ENCODE results near the gene RIPK4.
"Not testable (repeated sequence)": the region's sequence is repeated elsewhere in the genome, so short reads cannot be mapped to it uniquely, and the experiment has no call there.

Gene RIPK4

DNA sequence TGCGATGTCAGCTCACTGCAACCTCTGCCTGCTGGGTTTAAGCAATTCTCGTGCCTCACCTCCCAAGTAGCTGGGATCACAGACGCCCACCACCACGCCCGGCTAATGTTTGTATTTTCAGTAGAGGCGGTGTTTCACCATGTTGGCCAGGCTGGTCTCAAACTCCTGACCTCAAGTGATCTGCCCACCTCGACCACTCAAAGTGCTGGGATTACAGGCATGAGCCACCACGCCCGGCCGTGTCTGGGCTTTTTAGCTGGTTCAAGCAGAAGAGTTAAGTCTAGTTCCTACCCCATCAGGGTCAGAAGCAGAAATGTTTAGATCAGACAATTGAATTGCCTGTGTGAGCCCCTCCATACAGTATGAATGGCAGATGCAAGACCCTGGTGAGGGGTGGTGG, 27.7 kb upstream of the RIPK4 start:
- no peak for DNase-seq

DNA sequence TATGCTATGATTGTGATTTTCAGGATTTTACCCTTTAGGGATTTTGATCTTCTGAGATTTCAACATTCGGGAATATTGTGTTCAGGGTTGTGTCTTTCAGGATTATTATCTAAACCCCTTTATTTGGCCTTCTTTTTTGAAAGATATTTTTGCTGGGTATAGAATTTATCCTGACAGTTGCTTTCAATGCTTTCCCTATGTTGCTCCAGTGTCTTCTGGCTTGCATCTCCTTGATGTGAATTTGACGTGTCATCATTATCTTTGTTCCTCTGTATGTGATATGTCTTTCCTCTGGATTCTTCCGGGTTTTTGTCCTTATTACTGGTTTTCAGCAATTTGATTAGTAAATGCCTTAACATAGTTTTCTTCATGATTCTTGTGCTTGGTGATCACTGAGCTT, 25.9 kb upstream of the RIPK4 start:
- no peak for DNase-seq

DNA sequence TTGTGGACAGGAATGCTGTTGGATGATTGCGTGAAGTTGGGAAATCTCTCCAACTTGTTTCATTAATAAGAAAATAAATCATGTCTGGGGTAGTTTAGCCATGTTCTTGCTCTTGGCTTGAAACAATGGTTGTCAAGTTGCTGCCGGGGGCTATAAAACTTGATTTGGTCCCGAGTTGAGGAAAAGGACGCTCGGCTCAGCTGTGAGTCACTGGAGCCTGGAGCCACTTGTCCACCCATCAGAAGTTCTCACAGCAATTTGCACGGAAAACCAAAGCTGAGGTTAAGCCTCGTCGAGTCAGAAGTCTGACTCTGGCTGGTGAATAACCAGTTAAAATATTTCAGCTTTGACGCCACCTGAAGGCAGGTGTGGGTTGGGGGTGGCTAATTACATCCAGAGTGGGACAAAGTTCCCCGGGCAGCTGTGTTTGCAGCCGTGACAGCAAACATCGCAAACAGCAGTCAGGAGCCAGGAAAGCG, 19.7 kb upstream of the RIPK4 start:
- no peak for DNase-seq

DNA sequence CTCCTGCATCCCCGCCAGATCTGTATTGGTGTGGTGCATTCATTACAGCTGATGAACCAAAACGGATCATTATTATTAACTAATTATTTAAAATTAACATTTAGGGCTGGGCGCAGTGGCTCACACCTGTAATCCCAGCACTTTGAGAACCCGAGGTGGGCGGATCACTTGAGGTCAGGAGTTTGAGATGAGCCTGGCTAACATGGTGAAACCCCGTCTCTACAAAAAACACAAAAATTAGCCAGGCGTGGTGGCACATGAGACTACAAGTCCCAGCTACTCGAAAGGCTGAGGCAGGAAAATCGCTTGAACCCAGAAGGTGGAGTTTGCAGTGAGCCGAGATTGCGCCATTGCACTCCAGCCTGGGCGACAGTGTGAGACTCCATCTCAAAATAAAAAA, 18.4 kb upstream of the RIPK4 start:
- DNase-seq = not testable (repeated sequence)

DNA sequence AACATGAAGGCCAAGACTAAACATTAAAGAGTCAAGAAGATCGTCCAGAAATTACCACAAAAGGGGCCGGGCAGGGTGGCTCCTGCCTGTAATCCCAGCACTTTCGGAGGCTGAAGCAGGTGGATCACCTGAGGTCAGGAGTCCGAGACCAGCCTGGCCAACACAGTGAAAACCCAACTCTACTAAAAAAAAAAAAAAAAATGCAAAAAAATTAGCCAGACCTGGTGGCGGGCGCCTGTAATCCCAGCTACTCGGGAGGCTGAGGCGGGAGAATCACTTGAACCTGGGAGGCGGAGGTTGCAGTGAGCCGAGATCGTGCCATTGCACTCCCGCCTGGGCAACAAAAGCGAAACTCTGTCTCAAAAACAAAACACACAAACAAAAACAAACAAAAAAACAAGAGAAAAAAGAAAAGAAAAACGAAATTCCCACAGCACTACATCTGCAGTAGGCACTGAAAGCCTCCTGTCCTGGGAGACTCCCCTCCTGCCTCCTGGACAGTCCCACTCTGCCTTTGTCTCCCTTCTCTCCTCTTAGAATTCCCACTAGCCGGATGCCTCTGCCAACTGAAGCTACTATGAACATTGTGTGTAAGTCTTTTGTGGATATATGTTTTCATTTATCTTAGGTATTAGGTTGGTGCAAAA, 17.7 kb upstream of the RIPK4 start:
- DNase-seq = no peak

DNA sequence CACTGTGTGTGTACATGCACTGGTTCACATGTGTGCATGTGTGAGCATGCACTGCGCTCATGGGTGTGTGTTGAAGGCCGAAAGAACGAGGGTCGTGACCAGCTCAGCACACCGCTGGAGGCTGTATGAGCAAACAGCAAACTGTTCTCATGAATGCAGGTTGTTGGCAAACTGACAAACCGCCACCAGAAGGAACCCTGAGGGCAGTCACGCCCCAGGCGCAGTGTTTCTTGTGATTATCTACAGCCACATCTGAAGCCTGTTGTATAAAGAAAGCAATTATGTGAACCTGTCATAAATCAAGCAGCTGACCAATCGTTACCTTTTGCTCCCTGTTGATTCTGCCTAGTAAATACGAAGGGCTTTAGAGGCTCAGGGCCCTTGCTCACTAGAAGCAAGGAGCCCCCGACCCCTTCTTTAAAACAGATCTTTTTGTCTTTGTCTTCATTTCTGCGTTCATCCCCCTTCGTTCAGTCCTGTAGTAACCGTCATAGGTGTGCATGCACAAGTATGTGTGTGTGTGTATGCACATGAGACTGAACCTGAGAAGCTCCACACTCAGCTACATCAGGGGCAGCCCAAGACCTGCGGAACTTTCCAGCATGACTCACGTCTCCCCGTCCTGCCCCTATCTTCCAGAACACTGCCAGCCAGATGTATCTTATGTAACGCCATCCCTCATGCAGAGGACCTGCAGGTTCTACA, 16.8 kb upstream of the RIPK4 start:
- no peak for DNase-seq

DNA sequence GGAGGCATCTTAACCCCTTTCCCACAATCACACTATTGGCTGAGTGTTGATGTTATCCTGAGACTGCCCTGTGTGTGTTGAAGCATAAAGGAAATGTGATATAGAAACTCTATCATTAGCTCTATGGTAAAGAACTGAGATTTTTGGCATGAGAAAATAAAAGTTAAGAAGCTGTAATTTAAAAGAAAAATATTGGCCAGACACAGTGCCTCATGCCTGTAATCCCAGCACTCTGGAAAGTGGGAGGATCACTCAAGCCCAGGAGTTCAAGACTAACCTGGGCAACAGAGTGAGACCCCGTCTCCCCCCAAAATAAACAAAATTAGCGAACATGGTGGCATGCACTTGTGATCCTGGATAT, 14.2 kb upstream of the RIPK4 start:
- DNase-seq = no peak

DNA sequence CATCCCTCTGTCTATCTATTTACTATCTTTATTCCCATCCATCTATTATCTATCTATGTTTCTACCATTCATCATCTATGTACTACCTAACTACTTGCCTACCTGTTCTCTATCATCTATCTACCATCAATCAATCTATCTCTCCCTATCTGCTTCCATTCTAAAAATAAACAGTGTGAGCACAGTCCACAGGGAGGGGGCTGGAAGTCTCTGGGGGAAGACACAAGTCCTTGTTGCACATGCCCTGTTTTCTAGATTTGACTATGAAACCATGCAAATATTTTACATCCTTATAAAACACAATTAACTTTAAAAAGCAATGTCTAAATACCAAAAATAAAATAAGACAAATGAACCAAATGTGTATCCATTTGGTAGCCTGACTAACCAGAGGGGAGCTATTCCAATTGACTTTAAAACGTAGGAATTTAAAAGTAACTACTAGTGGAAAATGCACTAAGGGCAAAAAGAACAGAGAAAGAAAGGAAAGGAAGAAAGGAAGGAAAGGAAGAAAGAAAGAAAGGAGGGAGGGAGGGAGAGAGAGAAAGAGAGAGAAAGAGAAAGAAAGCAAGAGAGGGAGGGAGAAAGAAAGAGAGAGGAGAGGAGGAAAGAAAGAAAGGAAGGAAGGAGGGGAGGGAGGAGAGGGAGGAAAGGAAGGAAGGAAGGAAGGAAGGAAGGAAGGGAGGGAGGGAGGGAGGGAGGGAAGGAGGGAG, 13.6 kb upstream of the RIPK4 start:
- no peak for DNase-seq

DNA sequence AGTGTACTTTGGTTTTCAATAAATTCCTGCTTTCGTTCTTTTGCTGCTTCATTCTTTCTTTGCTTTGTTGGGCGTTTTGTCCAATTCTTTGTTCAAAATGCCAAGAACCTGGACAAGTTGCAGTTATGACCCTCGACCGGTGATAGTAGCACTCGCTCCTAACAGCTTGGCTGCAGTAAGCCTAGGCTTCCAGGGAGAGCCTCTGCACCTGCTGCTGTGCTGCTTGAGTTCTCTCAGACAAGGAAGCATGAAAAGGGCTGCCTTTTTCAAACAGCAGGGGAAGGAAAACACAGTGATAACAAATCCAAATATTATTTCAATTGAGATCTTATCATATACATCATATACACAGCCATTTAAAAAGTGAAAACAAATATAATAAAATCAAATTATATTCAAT, 12.8 kb upstream of the RIPK4 start:
- no peak for DNase-seq

DNA sequence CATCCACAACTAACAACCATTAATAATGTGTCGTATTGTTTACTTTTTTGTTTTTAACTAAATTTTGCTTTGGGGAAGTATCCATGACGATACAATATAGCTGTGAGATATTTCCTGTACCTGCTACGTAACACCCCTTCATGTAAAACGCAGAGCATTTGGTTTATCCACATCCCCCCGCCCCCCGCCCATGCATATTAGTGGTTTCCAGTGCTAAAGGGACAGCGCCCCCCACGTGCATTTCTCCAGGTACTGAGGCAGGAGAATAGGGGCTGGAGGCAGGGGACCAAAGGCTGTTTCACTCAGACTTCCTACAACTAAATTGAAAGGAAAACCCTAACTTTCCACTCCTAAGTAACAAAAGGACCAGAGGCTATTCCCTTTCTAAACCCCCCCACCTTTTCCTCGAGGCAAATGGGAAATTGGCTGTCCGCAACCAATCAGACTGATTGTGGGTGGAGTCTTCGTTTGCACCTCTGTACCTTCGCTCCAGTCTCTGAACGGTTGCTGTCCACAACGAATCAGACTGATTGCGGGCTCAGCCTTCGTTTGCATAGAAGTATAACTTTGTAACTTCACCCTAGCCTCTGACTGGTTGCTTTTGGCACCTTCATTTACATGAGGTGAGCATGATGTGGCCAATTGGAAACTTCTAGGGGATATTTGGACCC, 12.2 kb upstream of the RIPK4 start:
- DNase-seq = no peak

DNA sequence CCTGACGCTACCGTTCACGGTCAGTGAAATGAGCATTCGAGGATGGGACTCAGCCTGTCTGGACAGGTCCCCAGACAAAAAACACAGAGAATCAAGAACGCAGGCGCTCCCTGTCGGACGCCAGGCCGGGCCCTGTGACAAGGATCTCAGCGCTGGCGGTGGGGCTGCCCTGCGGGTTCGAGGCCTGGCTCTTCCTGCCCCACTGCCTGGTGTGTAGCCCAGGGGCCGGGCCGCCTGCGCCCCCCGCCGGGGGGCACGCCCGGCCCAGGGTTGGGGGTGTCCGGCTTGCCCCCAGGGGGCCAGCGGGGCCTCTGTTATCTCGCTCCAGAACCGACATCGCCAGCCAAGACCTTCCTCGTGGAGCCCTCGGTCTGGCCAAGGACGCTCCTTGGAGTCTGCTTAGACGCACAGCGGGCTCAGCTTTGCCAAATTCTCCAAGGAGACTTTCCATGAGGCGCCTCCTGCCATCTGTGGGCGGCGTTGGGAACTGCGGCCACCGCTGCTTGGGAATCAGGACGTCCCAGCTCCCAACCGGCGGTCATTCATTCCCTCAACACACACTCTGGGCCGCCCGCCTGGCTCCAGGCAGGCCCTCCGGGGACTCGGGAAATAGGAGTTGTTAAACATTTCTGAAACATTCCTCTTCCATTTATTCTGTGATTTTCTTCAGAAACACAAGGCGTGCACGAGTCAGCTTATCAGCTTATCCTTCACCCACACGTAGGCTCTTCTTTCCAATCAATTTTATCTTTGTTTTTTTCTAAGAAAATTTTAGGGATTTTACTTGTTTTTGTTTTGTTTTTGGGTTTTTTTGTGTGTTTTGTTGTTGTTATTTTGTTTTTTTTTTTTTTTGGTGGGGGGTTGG, 11.3 kb upstream of the RIPK4 start:
- no peak for DNase-seq

DNA sequence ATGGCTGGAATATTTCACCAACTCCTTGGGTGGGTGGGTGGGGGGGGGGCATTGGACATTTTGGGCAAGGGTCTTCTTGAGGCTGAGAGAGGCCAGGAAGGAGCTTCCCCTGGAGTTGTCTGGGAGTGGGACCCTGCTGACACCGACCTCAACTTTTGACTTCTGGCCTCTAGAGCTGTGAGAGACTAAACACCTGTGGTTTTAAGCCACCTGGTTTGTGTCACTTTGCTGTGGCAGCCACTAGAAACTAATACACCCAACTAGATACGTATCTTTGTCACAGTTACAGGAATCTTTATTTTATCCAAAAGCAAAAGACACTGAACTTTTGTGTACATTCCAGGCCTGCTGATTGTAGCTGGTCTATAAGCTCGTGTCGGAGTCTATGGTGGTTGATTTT, 9.9 kb upstream of the RIPK4 start:
- DNase-seq = no peak

DNA sequence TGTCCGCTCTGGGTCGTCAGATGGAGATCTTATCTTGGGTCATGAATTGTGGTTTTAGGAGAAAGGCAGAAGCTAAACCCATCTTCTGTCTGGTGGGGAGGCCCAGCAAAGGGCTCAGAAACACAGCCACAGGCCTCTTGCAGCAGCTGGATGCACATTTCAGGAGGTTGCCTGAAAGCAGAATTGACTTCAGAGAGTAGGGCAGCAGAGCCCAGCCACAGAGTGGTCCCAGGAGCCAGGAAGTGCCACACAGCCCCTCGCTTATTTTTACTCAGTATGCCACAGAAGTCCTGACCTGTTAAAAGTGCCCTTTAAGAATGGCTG, 8.3 kb upstream of the RIPK4 start:
- no peak for DNase-seq

DNA sequence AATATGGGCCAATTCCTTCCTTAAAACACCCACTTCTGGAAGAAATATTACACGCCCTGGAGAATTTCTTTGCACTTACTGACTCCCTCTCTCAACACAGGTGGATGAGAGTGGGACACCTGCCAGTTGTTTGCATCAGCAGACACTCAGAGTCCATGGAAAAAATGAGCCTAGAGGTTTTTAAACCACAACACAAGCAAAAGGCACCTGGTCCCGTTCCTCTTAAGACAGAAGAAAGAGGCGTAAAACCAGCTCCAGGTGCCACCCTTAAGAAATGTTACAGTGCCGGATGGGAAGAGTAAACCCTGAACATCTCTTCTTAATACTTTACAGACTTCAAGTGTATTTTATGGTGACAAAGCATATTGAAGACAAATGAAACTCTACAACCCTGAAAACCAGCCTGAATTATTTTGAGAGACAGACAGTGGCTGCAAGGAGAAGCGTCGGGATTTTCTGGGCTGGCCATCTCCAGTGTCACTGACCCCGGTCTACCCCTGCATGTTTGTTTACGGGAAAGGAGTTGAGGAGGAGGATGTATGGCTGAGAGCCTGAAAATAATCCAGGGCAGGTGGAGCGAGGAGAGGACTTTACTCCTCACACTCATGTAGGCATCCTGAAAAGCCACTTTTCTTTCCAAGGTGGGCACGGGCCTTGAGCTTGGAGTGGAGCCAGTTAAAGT, 7.8 kb upstream of the RIPK4 start:
- no peak for DNase-seq

DNA sequence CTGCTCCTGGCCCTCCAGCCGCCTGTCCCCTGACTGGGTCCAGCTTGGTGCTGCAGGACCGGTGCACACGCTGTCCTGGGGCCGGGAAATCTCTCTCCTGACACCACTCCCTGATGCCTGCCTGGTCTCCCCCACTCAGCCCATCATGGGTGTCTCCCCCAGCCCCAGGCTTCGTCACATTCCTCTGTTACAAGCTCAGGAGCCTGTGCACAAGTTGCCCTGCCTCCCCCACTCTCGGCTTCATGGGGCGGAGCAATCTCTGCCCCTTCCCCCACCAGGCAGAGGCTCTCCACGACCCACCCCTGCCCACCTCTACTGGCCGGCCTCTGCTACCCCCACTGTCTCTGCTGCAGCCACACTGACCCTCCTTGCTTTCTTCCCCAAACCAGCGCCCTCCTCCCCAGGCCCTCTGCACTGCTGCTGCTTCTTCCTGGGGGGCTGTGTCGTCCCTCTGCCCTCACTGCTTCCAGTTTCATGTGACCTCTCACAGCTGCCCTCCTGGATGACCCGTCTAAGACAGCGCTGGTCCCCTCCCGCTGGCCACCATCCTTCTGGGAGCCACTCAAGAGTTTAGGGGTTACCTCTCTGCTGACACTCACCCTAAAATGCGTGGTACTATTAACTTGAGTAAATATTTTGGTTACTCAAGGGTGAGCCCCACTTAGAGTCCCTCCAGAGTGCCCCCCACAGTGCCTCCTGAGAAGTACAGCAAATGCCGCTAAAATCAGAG, 5.7 kb upstream of the RIPK4 start:
- no peak for DNase-seq

DNA sequence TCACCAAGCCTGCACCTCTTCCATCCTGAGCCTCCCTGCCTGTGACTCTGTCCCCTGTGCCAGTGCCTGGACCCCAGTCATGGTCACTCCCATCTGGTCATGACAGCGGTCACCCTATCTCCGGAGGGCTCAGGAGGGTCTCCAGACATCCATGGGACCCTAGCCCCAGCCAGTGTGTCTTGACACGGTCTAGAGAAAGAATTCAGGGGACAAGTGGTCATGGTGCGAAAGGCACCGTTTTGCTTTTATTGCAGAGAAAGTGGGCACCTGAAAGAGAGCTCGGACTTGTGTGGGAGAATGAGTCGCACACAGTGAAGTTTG, 4.7 kb upstream of the RIPK4 start:
- no peak for DNase-seq

DNA sequence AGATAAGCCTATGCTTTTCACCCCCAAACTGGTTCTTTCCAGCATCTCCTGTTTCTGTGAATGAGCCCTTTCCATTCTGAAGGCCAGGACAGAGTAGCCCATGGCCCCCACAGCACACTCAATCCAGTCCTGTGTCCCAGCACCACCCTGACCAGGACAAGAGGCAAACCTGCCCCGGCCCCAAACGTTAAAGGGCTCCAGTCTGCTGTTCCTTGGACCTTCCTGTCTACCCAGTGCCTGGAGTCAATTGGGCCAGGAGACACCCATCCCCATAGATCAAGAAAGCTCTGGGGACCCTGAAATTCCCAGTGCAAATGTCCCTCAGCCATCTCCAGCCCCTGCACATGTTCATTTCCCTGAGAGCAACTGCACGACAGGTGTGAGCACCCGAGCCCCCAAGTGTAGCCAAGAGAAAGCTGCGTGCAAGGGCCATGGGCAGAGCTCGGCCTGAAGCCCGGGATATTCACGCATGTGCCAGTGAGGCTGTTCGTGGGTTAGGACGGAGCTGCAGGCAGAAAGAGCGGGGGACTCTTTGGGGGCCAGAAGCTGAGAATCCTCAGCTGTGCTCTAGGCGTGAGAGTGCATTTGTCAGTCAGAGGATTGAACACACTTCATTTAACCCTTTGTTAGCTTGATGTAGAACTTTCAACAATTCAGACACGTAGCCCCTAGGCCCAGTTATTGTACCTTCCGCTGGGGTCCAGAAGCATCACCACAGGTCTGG, 4.2 kb upstream of the RIPK4 start:
- no peak for DNase-seq

DNA sequence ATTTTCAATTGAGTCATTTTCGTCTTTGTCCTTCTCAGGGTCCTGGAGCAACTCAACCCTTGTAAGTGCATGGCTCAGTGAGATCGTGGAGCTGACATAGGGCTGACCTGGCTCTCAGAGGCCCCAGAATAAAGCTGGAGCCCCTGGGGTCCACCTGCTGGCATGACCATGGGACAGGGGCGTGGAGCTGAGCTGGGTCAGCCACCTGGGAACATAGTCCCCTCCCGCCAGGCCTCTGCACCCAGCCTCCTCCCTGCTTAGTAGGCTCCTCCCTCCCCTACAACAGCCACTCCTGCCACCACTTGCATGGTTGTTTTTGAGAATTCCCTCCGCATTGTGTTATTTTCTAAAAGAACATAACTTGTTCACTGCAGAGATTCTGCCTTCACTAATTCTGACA, 3.1 kb upstream of the RIPK4 start:
- no peak for DNase-seq

DNA sequence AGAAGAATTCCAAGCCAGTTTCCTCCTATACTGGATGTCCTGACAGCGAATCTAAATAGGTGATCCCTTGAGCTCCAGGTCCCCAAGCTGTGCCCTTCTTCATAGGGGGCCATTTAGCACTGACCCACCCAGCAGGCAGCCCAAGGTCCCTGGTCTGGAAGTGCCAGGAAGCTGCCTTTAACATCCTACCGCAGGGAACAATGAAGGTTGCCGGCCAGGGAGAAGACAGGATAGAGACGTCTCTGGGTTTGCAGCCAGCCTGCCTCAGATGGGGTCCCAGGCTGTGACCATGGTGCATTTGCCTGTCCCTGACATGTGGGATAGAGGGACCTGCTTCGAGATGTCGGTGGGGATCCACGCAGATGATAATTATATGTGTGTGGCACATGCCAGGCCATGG, 2.7 kb upstream of the RIPK4 start:
- no peak for DNase-seq

DNA sequence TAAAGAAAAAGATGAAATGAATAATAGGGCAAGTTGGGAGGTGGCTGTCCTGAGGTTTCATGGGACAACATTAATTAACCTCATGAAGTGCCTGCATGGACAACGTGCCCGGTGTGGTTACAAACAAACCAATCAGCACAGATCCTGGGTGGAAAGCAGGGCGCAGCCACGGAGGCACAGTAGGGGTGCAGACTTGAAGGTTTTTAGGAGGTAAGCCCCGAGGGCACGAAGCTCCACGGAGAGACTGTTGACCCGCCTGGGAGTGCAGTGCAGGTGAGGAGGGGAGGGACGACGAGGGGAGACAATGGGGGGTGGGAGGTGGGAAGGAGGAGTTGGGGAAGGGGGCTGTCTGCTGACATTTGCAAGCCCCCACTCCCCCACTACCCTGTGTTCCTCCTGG, 2.3 kb upstream of the RIPK4 start:
- DNase-seq = no peak

DNA sequence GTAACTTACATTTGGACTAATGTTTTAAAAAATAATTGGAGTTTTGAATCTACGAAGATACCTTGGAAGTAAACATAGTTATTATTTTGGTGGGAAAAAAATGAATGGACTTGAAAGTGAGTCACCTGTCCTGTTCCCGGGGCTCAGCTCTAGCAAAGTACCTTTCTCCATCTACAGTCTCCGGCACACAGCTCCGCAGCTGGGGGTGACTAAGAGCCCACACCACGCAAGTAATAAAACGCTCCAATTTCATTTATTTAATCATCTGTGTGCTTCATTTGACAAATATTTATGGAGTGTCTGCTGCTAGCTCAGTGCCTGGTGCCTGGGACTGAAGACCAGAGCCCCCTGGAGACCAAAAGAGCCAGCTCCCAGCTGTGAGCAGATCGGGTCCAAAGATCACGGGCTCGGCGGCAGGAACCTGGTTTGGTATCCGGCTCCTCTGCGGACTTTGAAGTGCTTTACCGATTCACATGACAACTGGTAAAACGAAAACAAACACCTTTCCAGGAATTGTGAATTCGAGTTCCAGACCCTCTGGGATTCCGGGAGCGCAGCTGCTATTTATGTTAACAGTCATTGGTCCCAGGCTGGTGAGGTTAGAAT, 1.7 kb upstream of the RIPK4 start:
- peak; percentile 35 for DNase-seq

All from activated T-cell treated with anti-CD3 and anti-CD28 coated beads, Interleukin-2, amount 50 U/mL, for 1 hour (primary cell).